OCI-LY3 (cell line): ENCODE results near the gene ZNF778.

Experiments used
- H2AFZ ChIP-seq: fragments of 200-600, 300-600 bp; shearing (Covaris generic); 2 replicates; pipeline ENCODE4 v1.6.0; 2014; ENCODE audit warnings: antibody characterized with exemption, low read depth, low read length
- H3K27ac ChIP-seq: fragments of 200-600, 300-600 bp; sonication (generic); 2 replicates; pipeline ENCODE4 v1.5.1; 2014; ENCODE audit warnings: mild to moderate bottlenecking, low read length, moderate library complexity, mixed read lengths
- H3K27me3 ChIP-seq: fragments of 200-600, 300-600 bp; sonication (generic); 2 replicates; pipeline ENCODE4 v1.6.1; 2014; ENCODE audit warnings: low read depth, low read length, mixed read lengths
- H3K36me3 ChIP-seq: fragments of 200-600, 300-600 bp; sonication (generic); replicated peaks from 2 replicates; pipeline ENCODE3; 2014; ENCODE audit warnings: low read depth, low read length, mixed read lengths
- H3K4me1 ChIP-seq: fragments of 300-600, 200-600 bp; sonication (generic); 2 replicates; pipeline ENCODE4 v1.6.1; 2014; ENCODE audit warnings: low read length, mixed read lengths
- H3K4me2 ChIP-seq: fragments of 200-600, 300-600 bp; sonication (generic); 2 replicates; pipeline ENCODE4 v1.6.1; 2014; ENCODE audit warnings: low read length, mixed read lengths
- H3K4me3 ChIP-seq: fragments of 300-600, 200-600 bp; sonication (generic); 2 replicates; pipeline ENCODE4 v1.5.1; 2014; ENCODE audit warnings: antibody characterized with exemption, mild to moderate bottlenecking, low read length, moderate library complexity
- H3K79me2 ChIP-seq: fragments of 300-600, 200-600 bp; shearing (Covaris generic); 2 replicates; pipeline ENCODE4 v1.6.1; 2014; ENCODE audit warnings: mild to moderate bottlenecking, low read length, mixed read lengths
- H3K9ac ChIP-seq: fragments of 300-600, 200-600 bp; shearing (Covaris generic); 2 replicates; pipeline ENCODE4 v1.6.0; 2014; ENCODE audit warnings: mild to moderate bottlenecking, low read length, moderate library complexity
- H3K9me3 ChIP-seq: fragments of 200-600, 300-600 bp; shearing (Covaris generic); 2 replicates; pipeline ENCODE4 v1.6.1; 2014; ENCODE audit warnings: low read length, mixed read lengths; ENCODE audit not compliant: insufficient read depth
- H4K20me1 ChIP-seq: fragments of 200-600, 300-600 bp; sonication (generic); 2 replicates; pipeline ENCODE4 v1.6.1; 2016; ENCODE audit warnings: low read length, mixed read lengths; ENCODE audit not compliant: insufficient read depth
- EZH2phosphoT487 ChIP-seq: fragments of 200-600 bp; shearing (Covaris generic); IDR thresholded peaks from 2 replicates; pipeline ENCODE4 v1.6.1; 2018; ENCODE audit warnings: antibody characterized with exemption, mixed run types, low read depth
- TF ChIP-seq, protein P1 (sequence below): fragments of 200-600, 300-600 bp; sonication (generic); IDR thresholded peaks from 2 replicates; pipeline ENCODE4 v1.5.1; 2014; ENCODE audit warnings: antibody characterized with exemption, low read length, low read depth

ZNF778 gene

DNA sequence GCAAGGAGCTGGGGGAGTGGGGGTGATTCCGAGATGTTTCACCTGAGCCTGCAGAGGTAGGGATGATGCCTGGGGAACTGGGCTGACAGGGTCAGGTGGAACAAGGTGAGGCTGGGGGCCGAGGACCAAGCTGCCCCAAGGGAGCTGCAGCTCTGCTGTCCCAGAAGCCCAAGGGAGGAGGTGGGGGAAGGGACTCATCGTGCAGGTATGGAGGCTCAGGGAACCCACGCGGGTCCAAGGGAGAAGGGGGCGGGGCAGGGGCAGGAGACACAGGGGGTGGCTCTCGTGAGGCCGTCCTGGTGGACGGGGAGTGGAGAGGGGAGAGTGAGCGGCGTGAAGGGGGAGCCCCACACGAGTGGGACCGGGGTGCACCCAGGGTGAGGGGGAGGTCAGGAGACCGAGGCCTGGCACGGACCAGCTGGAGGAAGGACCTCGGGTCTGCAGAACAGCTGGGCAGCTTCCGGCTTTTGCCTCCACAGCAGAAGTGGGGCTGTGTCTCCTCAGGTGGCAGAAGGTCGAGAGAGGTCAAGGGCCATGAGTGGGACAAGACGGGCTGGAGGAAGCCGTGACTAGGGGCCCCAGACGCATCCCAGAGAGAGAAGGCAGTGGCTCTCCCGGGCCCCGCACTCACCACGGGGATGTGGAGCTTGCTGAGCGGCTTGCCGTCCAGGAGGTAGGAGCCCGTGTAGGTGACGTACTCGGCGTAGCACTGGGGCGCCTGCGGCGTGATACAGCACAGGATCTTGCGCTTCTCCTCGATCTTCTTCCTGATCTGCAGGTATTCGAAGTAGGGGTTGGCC lies 61.1 kb downstream of the ZNF778 start:
- TF ChIP-seq, protein P1, sequence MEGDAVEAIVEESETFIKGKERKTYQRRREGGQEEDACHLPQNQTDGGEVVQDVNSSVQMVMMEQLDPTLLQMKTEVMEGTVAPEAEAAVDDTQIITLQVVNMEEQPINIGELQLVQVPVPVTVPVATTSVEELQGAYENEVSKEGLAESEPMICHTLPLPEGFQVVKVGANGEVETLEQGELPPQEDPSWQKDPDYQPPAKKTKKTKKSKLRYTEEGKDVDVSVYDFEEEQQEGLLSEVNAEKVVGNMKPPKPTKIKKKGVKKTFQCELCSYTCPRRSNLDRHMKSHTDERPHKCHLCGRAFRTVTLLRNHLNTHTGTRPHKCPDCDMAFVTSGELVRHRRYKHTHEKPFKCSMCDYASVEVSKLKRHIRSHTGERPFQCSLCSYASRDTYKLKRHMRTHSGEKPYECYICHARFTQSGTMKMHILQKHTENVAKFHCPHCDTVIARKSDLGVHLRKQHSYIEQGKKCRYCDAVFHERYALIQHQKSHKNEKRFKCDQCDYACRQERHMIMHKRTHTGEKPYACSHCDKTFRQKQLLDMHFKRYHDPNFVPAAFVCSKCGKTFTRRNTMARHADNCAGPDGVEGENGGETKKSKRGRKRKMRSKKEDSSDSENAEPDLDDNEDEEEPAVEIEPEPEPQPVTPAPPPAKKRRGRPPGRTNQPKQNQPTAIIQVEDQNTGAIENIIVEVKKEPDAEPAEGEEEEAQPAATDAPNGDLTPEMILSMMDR, result no peak
- no peak for TF ChIP-seq EZH2phosphoT487
- Histone ChIP-seq H3K4me2 (no peak overlapping the region), H3K79me2 (no peaks in the 10 kb centered on the region; the same call in 1 of the 2 replicates), H3K9me3 (no peaks in the 10 kb centered on the region), H3K4me1 (no peaks in the 10 kb centered on the region), H3K27me3 (no peaks in the 10 kb centered on the region), H2AFZ (no peak overlapping the region), H3K9ac (no peak overlapping the region), H3K36me3 (peaks cover 44% of the 10 kb centered on the region), H3K27ac (no peak overlapping the region), H3K4me3 (no peak overlapping the region), H4K20me1 (no peaks in the 10 kb centered on the region)

- no peaks in the 10 kb centered on the region; the same call in 1 of the 2 replicates for H3K79me2 ChIP-seq
Measured at GRCh38 chr16:89279666-89280481, 62.4 kb downstream of the ZNF778 start.

DNA sequence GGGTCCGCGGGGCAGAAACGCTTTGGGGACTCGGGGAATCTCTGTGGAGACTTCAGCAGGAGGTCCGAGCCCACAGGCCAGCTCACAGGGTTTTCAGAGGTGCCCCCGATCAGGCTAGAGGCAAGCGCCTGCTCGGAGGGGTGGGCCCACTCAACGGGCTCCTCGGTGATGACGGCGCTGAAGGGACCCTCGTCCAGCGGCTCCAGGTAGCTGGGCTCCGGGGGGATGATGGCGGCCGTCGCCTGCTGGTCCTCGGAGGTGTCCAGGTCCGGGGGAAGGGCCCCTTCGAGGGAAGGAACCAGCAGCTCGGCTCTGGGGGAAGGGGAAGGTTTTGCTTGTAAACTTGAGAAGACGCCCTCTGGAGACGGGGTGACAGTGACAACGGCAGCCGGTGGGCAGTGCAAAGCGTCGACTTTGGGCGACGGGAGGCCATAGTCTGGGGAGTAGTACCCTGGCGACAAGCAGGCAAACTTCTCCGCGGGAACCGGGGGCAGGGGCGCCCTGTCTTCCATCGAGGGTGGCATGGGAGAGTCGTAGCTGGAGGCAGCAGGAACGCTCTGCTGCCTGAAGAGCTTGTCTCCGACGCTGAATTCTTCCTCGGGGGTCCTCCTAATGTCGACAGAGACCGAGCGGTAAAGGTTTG lies 63.2 kb downstream of the ZNF778 start:
- H3K79me2 ChIP-seq, result no peaks in the 10 kb centered on the region; the same call in 1 of the 2 replicates
- no peak overlapping the region for H2AFZ ChIP-seq
- H3K4me3 ChIP-seq, result no peak overlapping the region
- no peaks in the 10 kb centered on the region for H3K27me3 ChIP-seq
- no peak overlapping the region for H3K27ac ChIP-seq
- no peak overlapping the region for H3K9ac ChIP-seq
- H3K4me2 ChIP-seq, result no peak overlapping the region
- TF ChIP-seq, protein P1, result no peak
- no peak for TF ChIP-seq EZH2phosphoT487
- H3K4me1 ChIP-seq, result no peaks in the 10 kb centered on the region
- H4K20me1 ChIP-seq, result no peaks in the 10 kb centered on the region
- peaks cover 53% of the 10 kb centered on the region for H3K36me3 ChIP-seq
- no peaks in the 10 kb centered on the region for H3K9me3 ChIP-seq

More at GRCh38 chr16:89279666-89280481, 62.4 kb downstream of the ZNF778 start:
- no peak overlapping the region for H3K4me2 ChIP-seq
- no peaks in the 10 kb centered on the region for H4K20me1 ChIP-seq
- peaks cover 45% of the 10 kb centered on the region for H3K36me3 ChIP-seq
- H2AFZ ChIP-seq, result no peak overlapping the region
- TF ChIP-seq, protein P1, result no peak
- TF ChIP-seq EZH2phosphoT487, result no peak
- H3K4me1 ChIP-seq, result no peaks in the 10 kb centered on the region
- H3K9me3 ChIP-seq, result no peaks in the 10 kb centered on the region
- no peak overlapping the region for H3K27ac ChIP-seq
- H3K4me3 ChIP-seq, result no peak overlapping the region
- no peaks in the 10 kb centered on the region for H3K27me3 ChIP-seq
- H3K9ac ChIP-seq, result no peak overlapping the region
